GM12874 (cell line): ENCODE data around the gene CSN1S1.

Experiments
- CTCF ChIP-seq: IDR thresholded peaks from 2 replicates; pipeline ENCODE4 v1.5.1; 2011; ENCODE audit warnings: low read depth, mild to moderate bottlenecking, control low read depth, low read length, moderate library complexity; ENCODE audit not compliant: insufficient read depth

CSN1S1 gene

GRCh38 chr4:69991016-69991415 is 60.1 kb downstream of the CSN1S1 start:
- no peak for TF ChIP-seq CTCF

- no peak for TF ChIP-seq CTCF
Measured at GRCh38 chr4:69994782-69995181, 63.9 kb downstream of the CSN1S1 start.

- no peak for TF ChIP-seq CTCF
Measured at GRCh38 chr4:69995526-69996016, 64.7 kb downstream of the CSN1S1 start, which contains the start of gene STATH. STATH (plus strand) TSS chr4:69995966; CDS start chr4:69998438, 2,472 bp downstream.
